HepG2 (cell line): ENCODE data around the gene SPDYE17.

Source experiments
- FIP1L1 ChIP-seq: fragments of 200-400 bp; formaldehyde crosslinking; IDR thresholded peaks from 2 replicates; pipeline ENCODE4 v1.6.1; 2018; ENCODE audit warnings: low read depth, mild to moderate bottlenecking, low read length, moderate library complexity, borderline replicate concordance; ENCODE audit not compliant: insufficient read depth
- NFE2 ChIP-seq: sonication (generic); formaldehyde crosslinking; IDR thresholded peaks from 2 replicates; pipeline ENCODE4 v1.4.0; 2020; ENCODE audit warnings: missing genetic modification reagents
- NONO ChIP-seq, 2 experiments: fragments of 450-650 bp in 1 of 2; sonication (generic) in 1 of 2; formaldehyde crosslinking in 1 of 2; IDR thresholded peaks in 1 of 2; conservative IDR thresholded peaks in 1 of 2; 2 replicates each; pipeline versions ENCODE4 v1.6.1 to v1.8.0; 2017 to 2022; ENCODE audit warnings: mild to moderate bottlenecking in 1 of 2, missing genetic modification reagents in 1 of 2, moderate library complexity in 1 of 2
- SOX13 ChIP-seq, 3 experiments: fragments of 450-650 bp in 1 of 3; sonication (generic) in 1 of 3; formaldehyde crosslinking in 1 of 3; IDR thresholded peaks in 2 of 3; conservative IDR thresholded peaks in 1 of 3; 2 replicates each; pipeline versions ENCODE4 v1.5.0 to v1.6.1; 2016 to 2020; ENCODE audit warnings: antibody characterized with exemption in 1 of 3, mild to moderate bottlenecking in 1 of 3, missing compliant biosample characterization in 1 of 3, missing genetic modification reagents in 1 of 3, moderate library complexity in 1 of 3

DNA sequence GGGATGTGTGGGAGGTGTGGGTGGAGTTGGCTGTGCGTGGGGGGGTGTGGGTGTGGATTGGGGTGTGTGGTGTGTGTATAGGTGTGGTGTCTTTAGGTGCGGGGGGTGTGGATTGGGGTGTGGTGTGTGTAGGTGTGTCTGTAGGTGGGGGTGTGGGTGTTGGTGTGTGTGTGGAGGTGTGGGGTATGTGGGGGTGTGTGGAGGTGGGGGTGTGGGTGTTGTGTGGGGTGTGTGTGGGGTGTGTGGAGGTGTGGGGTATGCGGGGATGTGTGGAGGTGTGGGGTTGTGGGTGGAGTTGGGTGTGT, 33.9 kb downstream of the SPDYE17 start:
- TF ChIP-seq FIP1L1 (no peak), SOX13 (IDR thresholded peaks at IDR 0.05) (no peak), SOX13 (CRISPR knock-in tag; conservative IDR thresholded peaks at IDR 0.05 in 1 of 2, IDR thresholded peaks at IDR 0.05 in 1 of 2) (no peak), NONO (IDR thresholded peaks at IDR 0.05) (no peak), NONO (CRISPR knock-in tag; conservative IDR thresholded peaks at IDR 0.05) (no peak), NFE2 (no peak)
